HUES6 (cell line): ENCODE measurements around the gene KRTAP5-6.

Source experiments
- H3K27ac ChIP-seq: 2 replicates; pipeline ENCODE4 v1.7.0; 2013; ENCODE audit warnings: low read depth, mild to moderate bottlenecking, low read length, inconsistent platforms
- H3K27me3 ChIP-seq: 2 replicates; pipeline ENCODE4 v1.6.1; 2013; ENCODE audit warnings: low read length; ENCODE audit not compliant: control insufficient read depth, insufficient read depth
- H3K36me3 ChIP-seq: 2 replicates; pipeline ENCODE4 v1.6.1; 2013; ENCODE audit warnings: low read length; ENCODE audit not compliant: control insufficient read depth, insufficient read depth
- H3K4me1 ChIP-seq: 2 replicates; pipeline ENCODE4 v1.6.1; 2013; ENCODE audit warnings: low read length; ENCODE audit not compliant: control insufficient read depth, insufficient read depth
- H3K4me3 ChIP-seq: 2 replicates; pipeline ENCODE4 v1.5.1; 2013; ENCODE audit warnings: low read depth, low read length
- H3K9ac ChIP-seq: one replicate; pipeline ENCODE4 v1.6.1; 2013; ENCODE audit warnings: mild to moderate bottlenecking, low read length
- H3K9me3 ChIP-seq: 2 replicates; pipeline ENCODE4 v1.6.1; 2013; ENCODE audit warnings: low read depth, low read length; ENCODE audit not compliant: control insufficient read depth, insufficient read depth

KRTAP5-6 gene

GRCh38 chr11:1746956-1747752 is 50.2 kb downstream of the KRTAP5-6 start:
- Histone ChIP-seq H3K4me1 (peaks cover 11% of the 10 kb centered on the region; the same call in 1 of the 2 replicates), H3K9me3 (peaks cover 6% of the 10 kb centered on the region; the same call in 1 of the 2 replicates), H3K27ac (no peak overlapping the region), H3K36me3 (no peaks in the 10 kb centered on the region), H3K27me3 (peaks cover 80% of the 10 kb centered on the region), H3K9ac (no peak overlapping the region), H3K4me3 (no peak overlapping the region)
